Muscle layer of colon (tissue), 2 donors: Measurements from ENCODE around the gene NXPE4.
"Not testable (repeated sequence)": the region's sequence is repeated elsewhere in the genome, so short reads cannot be mapped to it uniquely, and the experiment has no call there.

ENCODE experiments used
- H3K27ac ChIP-seq: one replicate; pipeline ENCODE4 v1.7.0; 2013; ENCODE audit warnings: low read depth, mild to moderate bottlenecking, low read length, moderate library complexity
- H3K27me3 ChIP-seq, 2 donors: one replicate each; pipeline ENCODE4 v1.7.0; 2013; ENCODE audit warnings: low read length in 2 of 2, mild to moderate bottlenecking in 2 of 2; ENCODE audit not compliant: insufficient read depth in 2 of 2, control insufficient read depth in 1 of 2
- H3K36me3 ChIP-seq: one replicate; pipeline ENCODE4 v1.7.0; 2013; ENCODE audit warnings: mild to moderate bottlenecking, low read length; ENCODE audit not compliant: insufficient read depth
- H3K4me1 ChIP-seq: one replicate; pipeline ENCODE4 v1.7.0; 2013; ENCODE audit warnings: mild to moderate bottlenecking, low read length; ENCODE audit not compliant: insufficient read depth
- H3K4me3 ChIP-seq, 2 donors: one replicate each; pipeline ENCODE4 v1.7.0; 2013; ENCODE audit warnings: low read length in 2 of 2, low read depth in 1 of 2, mild to moderate bottlenecking in 1 of 2, moderate library complexity in 1 of 2
- H3K9ac ChIP-seq: one replicate; pipeline ENCODE4 v1.7.0; 2013; ENCODE audit warnings: low read length
- H3K9me3 ChIP-seq: one replicate; pipeline ENCODE4 v1.7.0; 2013; ENCODE audit warnings: mild to moderate bottlenecking, low read length
- donor health status: abdominal sarcoma.
- donor health status: Adenocarcinoma of cecum.

Gene NXPE4

DNA sequence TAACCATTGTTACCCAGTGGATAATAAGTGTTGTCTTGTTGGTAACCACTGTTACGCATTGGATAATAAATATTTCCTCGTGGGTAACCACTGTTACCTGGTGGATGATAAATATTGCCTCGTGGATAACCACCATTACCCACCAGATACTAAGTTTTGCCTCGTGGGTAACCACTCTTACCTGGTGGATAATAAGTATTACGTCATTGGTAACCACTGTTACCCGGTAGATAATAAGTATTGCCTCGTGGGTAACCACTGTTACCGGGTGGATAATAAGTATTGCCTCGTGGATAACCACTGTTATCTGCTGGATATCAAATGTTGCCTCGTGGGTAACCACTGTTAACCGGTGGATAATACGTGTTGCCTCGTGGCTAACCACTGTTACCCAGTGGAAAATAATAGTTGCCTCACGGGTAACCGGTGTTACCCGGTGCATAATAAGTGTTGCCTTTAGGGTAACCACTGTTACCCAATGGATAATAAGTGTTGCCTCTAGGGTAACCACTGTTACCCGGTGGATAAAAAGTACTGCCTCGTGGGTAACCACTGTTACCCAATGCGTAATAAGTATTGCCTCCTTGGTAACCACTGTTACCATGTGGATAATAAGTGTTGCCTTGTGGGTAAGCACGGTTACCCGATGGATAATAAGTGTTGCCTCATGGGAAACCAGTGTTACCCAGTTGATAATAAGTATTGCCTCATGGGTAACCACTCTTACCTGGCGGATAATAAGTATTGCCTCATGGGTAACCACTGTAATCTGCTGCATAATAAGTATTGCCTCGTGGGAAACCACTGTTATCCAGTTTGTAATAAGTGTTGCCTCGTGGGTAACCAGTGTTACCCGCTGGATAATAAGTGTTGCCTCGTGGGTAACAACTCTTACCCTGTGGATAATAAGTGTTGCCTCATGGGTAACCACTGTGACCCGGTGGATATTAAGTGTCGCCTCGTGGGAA lies 21.9 kb upstream of the NXPE4 start:
- no peak overlapping the region for H3K4me3 ChIP-seq
- H3K4me1 ChIP-seq: no peaks in the 10 kb centered on the region
- no peaks in the 10 kb centered on the region for H3K9me3 ChIP-seq
- no peak overlapping the region for H3K27ac ChIP-seq
- H3K9ac ChIP-seq: no peak overlapping the region
- no peaks in the 10 kb centered on the region for H3K27me3 ChIP-seq
- no peaks in the 10 kb centered on the region for H3K36me3 ChIP-seq

GRCh38 chr11:114616516-114616915 lies 20.9 kb upstream of the NXPE4 start:
- Histone ChIP-seq H3K27ac (no peak overlapping the region), H3K4me3 (no peak overlapping the region), H3K9me3 (no peaks in the 10 kb centered on the region), H3K27me3 (no peaks in the 10 kb centered on the region), H3K4me1 (no peaks in the 10 kb centered on the region), H3K9ac (no peak overlapping the region), H3K36me3 (no peaks in the 10 kb centered on the region)

DNA sequence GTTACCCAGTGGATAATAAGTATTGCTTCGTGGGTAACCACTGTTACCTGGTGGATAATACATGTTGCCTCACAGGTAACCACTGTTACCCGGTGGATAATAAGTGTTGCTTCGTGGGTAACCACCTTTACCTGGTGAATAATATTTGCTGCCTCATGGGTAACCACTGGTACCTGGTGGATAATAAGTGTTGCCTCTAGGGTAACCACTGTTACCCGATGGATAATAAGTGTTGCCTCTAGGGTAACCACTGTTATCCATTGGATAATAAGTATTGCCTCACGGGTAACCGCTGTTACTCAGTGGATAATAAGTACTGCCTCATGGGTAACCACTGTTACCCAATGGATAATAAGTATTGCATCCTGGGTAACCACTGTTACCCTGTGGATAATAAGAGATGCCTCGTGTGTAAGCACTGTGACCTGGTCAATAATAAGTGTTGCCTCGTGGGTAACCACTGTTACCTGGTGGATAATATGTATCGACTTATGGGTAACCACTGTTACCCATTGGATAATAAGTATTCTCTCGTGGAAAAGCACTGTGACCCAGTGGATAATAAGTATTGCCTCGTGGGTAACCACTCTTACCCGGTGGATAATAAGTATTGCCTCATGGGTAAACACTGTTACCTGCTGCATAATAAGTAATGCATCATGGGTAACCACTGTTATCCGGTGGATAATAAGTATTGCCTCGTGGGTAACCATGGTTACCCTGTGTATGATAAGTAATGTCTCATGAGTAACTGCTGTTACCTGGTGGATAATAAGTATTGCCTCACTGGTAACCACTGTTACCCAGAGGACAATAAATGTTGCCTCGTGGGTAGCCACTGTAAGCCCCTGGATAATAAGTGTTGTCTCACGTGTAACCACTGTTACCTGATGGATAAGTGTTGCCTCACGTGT lies 20.1 kb upstream of the NXPE4 start:
- no peaks in the 10 kb centered on the region for H3K9me3 ChIP-seq

DNA sequence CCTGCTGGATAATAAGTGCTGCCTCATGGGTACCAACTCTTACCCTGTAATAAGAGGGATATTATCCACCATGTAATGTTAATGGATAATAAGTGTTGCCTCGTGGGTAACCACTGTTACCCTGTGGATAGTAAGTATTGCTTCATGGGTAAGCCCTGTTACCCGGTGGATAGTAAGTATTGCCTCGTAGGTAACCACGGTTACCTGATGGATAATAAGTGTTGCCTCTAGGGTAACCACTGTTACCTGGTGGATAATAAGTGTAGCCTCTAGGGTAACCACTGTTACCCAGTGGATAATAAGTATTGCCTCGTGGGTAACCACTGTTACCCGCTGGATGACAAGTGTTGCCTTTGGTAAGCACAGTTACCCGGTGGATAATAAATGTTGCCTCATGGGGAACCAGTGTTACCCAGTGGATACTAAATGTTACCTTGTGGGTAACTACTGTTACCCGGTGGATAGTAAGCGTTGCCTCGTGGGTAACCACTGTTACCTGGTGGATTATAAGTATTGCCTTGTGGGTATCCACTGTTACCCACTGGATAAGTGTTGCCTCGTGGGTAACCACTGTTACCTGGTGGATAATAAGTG lies 18.6 kb upstream of the NXPE4 start:
- Histone ChIP-seq H3K9me3 (no peaks in the 10 kb centered on the region), H3K9ac (no peak overlapping the region), H3K27ac (no peak overlapping the region), H3K27me3 (no peaks in the 10 kb centered on the region), H3K4me3 (no peak overlapping the region), H3K36me3 (no peaks in the 10 kb centered on the region), H3K4me1 (no peaks in the 10 kb centered on the region)

More for the DNA sequence above, 20.1 kb upstream of the NXPE4 start:
- H3K27ac ChIP-seq: no peak overlapping the region
- no peaks in the 10 kb centered on the region for H3K36me3 ChIP-seq
- H3K9ac ChIP-seq: no peak overlapping the region
- no peaks in the 10 kb centered on the region for H3K27me3 ChIP-seq
- H3K4me3 ChIP-seq: no peak overlapping the region
- H3K4me1 ChIP-seq: no peaks in the 10 kb centered on the region

GRCh38 chr11:114613094-114613493 lies 17.5 kb upstream of the NXPE4 start:
- not testable (repeated sequence) for H3K9me3 ChIP-seq, H3K27ac ChIP-seq, H3K9ac ChIP-seq, H3K4me1 ChIP-seq, H3K27me3 ChIP-seq, H3K36me3 ChIP-seq, H3K4me3 ChIP-seq

GRCh38 chr11:114612686-114613085 lies 17.1 kb upstream of the NXPE4 start:
- H3K4me1 ChIP-seq: no peaks in the 10 kb centered on the region
- no peaks in the 10 kb centered on the region for H3K9me3 ChIP-seq
- no peak overlapping the region for H3K27ac ChIP-seq
- no peaks in the 10 kb centered on the region for H3K36me3 ChIP-seq
- no peak overlapping the region for H3K9ac ChIP-seq
- H3K4me3 ChIP-seq: no peak overlapping the region
- no peaks in the 10 kb centered on the region for H3K27me3 ChIP-seq

GRCh38 chr11:114612199-114612598 lies 16.6 kb upstream of the NXPE4 start:
- not testable (repeated sequence) for H3K27ac ChIP-seq, H3K36me3 ChIP-seq, H3K27me3 ChIP-seq, H3K4me1 ChIP-seq, H3K4me3 ChIP-seq, H3K9ac ChIP-seq, H3K9me3 ChIP-seq

DNA sequence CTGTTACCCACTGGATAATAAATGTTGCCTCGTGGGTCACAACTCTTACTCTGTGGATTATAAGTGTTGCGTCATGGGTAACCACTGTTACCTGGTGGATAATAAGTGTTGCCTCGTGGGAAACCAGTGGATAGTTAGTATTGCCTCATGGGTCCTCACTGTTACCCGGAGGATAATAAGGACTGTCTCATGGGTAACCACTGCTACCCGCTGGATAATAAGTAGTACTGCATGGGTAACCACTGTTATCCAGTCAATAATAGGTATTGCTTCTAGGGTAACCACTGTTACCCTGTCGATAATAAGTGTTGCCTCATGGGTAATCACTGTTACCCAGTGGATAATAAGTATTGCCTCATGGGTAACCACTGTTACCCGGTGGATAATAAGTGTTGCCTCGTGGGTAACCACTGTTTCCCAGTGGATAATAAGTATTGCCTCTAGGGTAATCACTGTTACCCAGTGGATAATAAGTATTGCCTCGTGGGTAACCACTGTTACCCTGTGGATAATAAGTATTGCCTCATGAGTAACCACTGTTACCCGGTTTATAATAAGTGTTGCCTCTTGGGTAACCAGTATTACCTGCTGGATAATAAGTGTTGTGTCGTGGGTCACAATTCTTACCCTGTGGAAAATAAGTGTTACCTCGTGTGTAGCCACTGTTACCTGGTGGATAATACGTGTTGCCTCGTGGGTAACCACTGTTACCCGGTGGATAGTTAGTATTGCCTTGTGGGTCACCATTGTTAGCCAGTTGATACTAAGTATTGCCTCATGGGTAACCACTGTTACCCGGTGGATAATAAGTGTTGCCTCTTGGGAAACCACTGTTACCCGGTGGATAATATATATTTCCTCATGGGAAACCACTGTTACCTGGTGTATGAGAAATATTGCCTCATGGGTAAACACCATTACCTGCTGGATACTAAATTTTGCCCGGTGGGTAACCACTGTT lies 15.7 kb upstream of the NXPE4 start:
- no peak overlapping the region for H3K4me3 ChIP-seq
- H3K36me3 ChIP-seq: no peaks in the 10 kb centered on the region
- H3K9ac ChIP-seq: no peak overlapping the region
- H3K9me3 ChIP-seq: no peaks in the 10 kb centered on the region
- no peak overlapping the region for H3K27ac ChIP-seq
- no peaks in the 10 kb centered on the region for H3K4me1 ChIP-seq
- H3K27me3 ChIP-seq: no peaks in the 10 kb centered on the region

- Histone ChIP-seq H3K4me1 (no peaks in the 10 kb centered on the region), H3K36me3 (no peaks in the 10 kb centered on the region), H3K27ac (no peak overlapping the region), H3K27me3 (no peaks in the 10 kb centered on the region), H3K9me3 (no peaks in the 10 kb centered on the region), H3K9ac (no peak overlapping the region), H3K4me3 (no peak overlapping the region)
Observed at GRCh38 chr11:114610550-114610949, 15.0 kb upstream of the NXPE4 start.

- H3K36me3 ChIP-seq: no peaks in the 10 kb centered on the region
- no peak overlapping the region for H3K4me3 ChIP-seq
- H3K27me3 ChIP-seq: no peaks in the 10 kb centered on the region
- H3K27ac ChIP-seq: no peak overlapping the region
- no peaks in the 10 kb centered on the region for H3K4me1 ChIP-seq
- H3K9me3 ChIP-seq: no peaks in the 10 kb centered on the region
- no peak overlapping the region for H3K9ac ChIP-seq
Observed at GRCh38 chr11:114609429-114609828, 13.8 kb upstream of the NXPE4 start.
